Measurements from ENCODE around the gene DCLRE1A.

The DCLRE1A gene

DNA sequence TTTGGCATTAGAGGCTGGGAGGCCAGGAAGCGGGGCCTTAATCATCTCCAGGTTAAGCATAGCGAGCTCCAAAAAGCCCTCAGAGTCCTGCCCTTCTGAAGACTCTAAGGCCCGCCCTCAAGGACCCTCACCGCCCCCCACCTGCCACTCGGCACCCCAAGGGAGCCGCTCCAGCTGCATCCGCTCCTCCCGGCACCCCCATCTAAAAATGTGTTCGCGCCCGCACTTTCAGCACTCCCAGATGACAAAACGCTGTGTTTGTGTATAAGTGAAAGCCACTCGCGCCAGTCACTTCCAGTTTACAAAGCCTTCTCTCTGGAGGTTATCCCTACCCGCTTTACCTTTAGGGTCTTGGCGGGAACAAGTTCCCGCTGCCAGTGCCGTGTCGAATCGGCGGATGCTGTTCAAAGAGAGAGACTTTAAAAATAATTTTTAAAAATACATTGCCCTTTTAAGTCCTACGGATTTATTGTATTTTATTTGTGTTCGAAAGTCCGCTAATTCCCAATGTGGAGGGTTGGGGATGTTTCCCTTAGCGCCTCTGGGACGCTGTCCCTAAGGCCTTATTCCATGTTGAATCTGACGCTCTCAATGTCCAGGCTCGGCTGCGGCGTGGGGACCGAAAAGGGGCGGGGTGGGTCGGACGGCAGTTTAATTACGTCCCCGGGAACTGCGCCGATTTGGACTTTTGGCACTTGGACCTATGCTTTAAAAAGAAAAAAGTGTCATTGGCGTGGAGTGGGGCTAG, at the start of gene DCLRE1A, which contains the start of gene NHLRC2:
Gene DCLRE1A, minus strand, starts transcription at position 70 of the 748 bp plus-strand sequence. CDS start 900 bp downstream, outside the sequence.
Gene NHLRC2, plus strand, starts transcription at position 649 of the 748 bp plus-strand sequence. CDS start 212 bp downstream, outside the sequence.
- ATAC-seq, result peak; percentile 51
- DNase-seq, result peak; percentile 77

DNA sequence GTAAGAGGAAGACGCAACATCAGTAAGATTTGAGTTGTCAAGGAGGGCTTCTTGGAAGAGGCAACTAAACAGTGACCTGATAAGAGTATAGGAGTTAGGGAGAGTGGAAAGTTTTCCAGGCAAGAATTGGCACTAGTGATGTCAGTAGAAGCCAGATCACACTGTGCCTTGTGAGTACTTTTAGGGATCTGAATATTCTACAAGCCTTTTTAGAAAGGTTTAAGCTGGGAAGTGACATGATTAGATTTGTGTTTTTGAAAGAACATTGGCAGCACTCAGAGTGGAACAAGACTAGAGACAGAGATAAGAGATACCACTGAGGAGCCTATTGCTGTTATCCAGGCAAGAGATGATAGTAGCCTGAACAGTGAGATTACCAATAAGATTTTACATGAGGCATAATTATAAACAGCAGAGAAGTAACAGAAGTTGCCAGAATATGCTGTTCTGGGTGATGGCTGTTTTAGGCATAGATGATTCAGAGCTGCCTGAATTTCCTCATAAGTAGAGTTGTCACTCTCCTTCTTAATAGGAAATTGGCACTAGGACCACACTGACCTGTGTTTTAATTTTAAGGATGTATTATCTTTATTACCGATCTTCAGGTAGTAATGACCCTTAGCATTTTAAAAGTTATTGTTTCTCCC, 46.2 kb upstream of the DCLRE1A start:
- DNase-seq, result no peak
- ATAC-seq, result no peak

- no peak for DNase-seq
- ATAC-seq, result no peak
These were observed 44.1 kb upstream of the DCLRE1A start for GRCh38 chr10:113897693-113898618.

DNA sequence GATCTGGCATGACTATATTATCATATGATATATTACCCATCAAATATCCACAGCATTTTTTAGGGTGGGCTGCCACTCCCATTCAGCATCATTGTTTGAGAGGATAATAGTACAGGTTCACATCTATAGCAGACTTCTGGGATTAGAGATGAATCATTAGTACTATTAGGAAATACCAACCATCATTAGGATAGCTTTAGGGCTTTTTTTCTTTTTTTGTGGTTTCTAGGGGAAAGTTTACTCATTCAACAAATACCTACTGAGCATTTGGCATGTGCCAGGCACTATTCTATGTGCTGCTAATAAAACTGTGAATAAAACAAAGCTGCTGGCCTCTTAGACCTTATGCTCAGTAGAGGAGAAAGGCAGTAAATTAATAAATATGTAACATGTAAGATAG, 41.1 kb upstream of the DCLRE1A start:
- no peak for DNase-seq
- no peak for ATAC-seq

- no peak for DNase-seq
- ATAC-seq, result no peak
These were observed 40.7 kb upstream of the DCLRE1A start for GRCh38 chr10:113894581-113894980.

DNA sequence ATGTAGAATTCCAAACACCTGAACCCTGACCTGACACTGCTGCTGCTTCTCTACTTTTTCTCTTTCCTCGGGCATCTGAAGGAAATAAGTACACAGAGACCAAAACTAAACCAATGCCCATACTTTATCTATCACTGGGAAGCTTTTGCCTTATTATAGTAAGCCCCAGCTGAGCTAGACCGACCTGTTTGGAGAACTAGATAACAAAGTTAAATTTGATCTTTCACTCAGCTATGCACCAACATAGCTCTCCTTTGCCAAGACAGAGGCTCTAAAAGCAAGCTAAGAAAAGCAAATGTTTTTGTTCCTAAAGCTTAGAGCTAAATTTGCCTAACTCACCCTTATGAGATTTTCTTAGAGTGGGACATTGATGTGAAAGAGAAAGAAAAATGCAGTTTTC, 39.7 kb upstream of the DCLRE1A start:
- DNase-seq (no peak), ATAC-seq (no peak)

GRCh38 chr10:113891476-113891875, 37.6 kb upstream of the DCLRE1A start:
- ATAC-seq (no peak), DNase-seq (no peak)

DNA sequence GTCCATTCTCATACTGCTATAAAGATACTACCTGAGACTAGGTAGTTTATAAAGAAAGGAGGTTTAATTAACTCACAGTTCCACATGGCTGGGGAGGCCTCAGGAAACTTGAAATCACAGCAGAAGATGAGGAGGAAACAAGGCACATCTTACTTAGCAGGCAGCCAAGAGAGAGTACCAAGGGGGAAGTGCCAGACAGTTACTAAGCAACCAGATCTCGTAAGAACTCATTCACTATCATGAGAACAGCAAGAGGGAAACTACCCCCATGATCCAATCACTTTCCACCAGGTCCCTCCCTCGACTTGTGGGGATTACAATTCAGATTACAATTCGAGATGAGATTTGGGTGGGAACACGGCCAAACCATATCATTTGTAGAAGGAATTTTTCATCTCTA, 36.9 kb upstream of the DCLRE1A start:
- DNase-seq, result no peak
- no peak for ATAC-seq

- ATAC-seq (no peak), DNase-seq (no peak)
These were observed 36.0 kb upstream of the DCLRE1A start for GRCh38 chr10:113889911-113890310.

- DNase-seq, result no peak
- no peak for ATAC-seq
These were observed 28.4 kb upstream of the DCLRE1A start for GRCh38 chr10:113882240-113882639.

- ATAC-seq (no peak), DNase-seq (no peak)
These were observed 26.4 kb upstream of the DCLRE1A start for GRCh38 chr10:113880236-113880635.

DNA sequence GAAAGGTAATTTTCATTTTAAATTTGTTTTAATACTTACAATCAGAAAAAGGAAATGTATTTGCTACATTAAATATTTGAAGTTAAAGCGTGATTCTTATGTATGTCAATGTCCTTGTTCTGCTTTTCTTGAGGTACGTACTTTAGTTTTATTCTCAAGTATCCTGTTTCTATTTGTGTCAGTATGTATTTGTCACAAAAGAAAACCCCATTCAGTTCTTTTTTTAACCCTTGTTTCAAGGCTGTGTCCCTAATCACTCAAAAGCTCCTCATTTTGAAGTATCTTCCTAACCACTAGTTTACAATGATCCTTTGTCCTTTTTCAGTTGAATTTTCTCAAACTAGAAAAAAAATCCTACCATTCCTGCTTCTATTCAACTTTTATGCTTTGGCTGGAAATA, 25.8 kb upstream of the DCLRE1A start:
- no peak for ATAC-seq
- no peak for DNase-seq

DNA sequence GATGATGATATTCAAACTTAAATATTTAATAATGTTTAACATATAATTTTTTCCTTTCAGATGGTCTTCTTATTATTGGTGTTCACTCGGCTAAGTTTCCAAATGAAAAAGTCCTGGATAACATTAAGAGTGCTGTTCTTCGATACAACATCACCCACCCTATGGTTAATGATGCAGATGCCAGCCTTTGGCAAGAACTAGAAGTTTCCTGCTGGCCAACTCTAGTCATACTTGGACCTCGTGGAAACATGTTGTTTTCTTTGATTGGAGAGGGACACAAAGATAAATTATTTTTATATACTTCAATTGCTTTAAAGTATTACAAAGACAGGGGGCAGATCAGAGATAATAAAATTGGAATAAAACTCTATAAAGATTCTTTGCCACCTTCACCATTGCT, 22.6 kb upstream of the DCLRE1A start:
- no peak for ATAC-seq
- no peak for DNase-seq

GRCh38 chr10:113875212-113875611, 21.3 kb upstream of the DCLRE1A start:
- ATAC-seq (no peak), DNase-seq (no peak)

DNA sequence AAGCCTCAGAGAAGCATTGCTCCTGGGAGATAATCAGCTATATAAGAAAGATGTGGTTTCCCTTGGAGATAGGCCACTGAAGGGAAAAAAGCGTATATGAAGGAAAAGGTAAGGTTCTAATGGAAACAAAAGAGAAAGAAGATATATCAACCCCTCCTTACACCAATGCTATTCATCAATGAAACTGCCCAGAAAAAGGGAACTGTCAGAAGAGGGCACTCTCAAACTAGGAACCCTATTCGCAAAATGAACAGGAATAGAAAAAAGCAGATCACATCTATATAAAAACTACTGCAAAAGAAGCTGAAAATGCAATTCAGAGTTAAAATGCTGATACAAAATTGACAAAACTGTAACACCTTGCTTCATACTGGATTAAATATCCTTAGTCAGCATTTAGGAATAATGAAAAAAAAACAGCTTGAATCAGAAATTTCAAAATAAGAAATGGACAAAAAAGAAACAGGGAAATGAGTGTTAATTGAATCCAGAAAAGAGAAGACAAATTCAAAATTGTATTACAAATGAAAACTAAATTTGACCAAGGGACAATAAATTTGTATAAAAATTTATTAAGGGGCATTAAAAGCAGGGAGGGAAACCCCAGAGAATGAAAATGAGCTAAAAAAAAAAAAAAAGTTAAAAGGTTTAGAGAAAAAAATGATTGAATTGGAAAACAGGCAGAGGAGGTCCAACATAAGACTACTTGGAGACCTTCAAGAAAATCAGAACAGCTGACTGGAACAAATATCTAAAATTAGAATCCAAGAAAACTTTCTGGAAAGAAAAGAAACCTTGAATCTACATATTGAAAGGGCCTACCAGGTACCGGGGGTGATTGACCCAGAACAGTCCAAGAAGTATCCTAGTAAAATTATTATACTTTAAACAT, 18.5 kb upstream of the DCLRE1A start:
- ATAC-seq (no peak), DNase-seq (no peak)

GRCh38 chr10:113869789-113870188, 15.9 kb upstream of the DCLRE1A start:
- DNase-seq, result no peak
- no peak for ATAC-seq

GRCh38 chr10:113867904-113868303, 14.0 kb upstream of the DCLRE1A start:
- ATAC-seq, result no peak
- DNase-seq, result no peak

DNA sequence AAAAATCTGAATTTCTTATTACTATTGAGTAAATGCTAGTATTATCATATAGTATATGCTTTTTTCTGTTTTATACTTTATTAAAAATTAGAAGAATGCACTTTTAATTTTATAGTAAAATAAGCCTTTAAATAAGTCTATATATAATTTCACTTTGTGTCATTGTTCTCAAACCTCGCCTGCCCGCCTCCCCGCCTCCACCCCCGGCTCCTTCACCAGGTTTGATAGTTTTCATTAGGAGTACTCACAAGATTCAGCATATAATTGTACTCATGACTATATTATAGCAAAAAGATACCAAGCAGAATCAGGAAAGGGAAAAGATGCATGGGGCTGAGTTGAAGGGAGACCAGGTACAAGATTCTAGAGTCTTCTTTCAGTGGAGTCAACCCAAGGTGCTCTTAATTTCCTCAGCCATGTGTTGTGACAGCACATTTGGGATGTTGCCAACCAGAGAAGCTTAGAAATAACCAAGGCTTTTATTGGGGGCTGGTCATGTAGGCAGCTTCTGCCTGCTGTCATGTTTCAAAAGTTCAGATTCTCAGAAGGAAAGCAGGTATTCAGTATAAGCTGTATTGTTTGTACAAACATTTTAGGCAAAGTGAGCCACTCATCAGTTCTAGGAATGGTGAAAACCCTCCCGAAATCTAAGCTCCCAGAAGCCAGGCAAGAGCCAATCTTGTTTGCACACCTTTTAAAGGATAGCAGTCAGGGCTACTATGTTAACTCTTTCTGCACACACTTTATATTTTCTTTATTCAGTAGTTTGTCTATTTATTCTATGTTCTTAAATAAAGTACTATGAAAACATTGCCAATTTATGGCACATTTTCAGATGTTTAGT, 12.9 kb upstream of the DCLRE1A start:
- ATAC-seq (no peak), DNase-seq (no peak)

DNA sequence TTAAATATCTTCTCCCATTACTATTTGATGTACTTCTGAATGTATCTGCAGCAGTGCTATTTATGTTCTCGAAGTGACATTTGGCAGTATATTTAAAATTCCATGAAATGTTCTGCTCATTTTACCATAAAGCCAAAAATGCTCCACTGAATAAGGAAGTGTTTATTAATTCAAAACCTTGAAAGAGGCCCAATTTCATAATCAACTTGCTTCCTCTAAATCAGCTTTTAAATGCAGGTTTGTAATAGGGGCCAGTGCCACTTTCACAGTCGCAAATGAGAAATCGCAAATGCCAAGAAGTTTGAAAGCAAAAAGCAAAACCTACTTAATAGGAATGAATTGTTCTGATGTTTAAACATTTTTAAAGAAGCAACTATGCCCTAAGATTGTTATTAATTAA, 12.0 kb upstream of the DCLRE1A start:
- DNase-seq (no peak), ATAC-seq (no peak)

- DNase-seq, result no peak
- no peak for ATAC-seq
These were observed 5.4 kb upstream of the DCLRE1A start for GRCh38 chr10:113859261-113859660.

DNA sequence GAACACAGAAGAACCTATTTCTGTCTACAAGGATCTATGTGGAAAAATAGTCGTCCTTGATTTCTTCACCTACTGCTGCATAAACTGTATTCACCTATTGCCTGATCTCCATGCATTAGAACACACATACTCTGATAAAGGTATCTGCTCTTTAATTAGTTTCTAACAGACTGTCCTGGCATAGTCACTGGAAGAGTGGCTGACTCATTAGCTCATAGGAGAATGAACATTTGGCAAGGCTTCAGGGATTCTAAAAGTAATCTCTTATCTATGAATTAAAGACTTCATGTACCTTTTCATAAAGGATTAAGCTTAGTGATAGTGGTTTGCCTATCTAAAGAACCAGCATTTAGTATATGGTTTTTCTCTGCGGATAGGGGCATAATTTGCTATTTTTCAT, 4.7 kb upstream of the DCLRE1A start:
- ATAC-seq (no peak), DNase-seq (no peak)
